Measurements from ENCODE around the gene GDF10.

Gene GDF10

DNA sequence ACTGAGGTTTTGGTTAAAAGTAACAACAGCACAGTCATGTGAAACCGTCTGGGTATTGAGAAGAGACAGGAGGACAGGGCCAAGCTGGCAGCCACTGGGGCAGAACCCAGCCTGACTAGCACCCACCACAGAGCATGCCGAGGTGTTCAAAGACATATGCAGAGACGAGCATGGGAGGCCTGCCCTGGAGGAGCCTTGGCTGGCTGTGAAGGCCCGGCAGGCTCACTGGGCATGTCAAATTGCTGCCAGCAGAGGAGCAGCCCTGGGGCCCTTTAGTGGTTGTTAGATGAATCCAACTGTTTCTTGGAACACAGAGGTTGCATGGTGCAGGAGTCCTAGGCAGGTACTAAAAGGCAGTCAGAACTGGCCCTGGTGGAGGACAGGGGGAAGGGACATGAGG, 17.3 kb downstream of the GDF10 start:
- DNase-seq, result no peak

DNA sequence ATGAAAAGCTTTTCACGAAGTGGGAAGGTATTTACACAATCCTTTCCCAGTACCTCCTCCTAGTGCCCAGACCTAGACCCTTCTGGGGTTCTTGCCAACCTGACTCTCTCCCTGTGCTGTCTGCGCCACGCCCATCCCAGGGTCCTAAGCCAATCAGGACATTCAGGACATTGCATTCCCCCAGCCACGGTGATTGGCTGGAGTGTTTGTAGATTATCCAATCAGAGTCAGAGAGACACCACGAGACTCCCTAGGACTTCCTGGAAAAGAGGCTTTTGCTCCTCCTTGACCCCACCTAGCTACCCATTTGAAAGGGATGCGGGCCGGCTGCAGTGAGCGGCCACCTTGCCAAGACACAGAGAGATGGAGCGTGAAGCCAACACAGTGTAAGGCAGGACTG, 18.7 kb downstream of the GDF10 start:
- no peak for DNase-seq

DNA sequence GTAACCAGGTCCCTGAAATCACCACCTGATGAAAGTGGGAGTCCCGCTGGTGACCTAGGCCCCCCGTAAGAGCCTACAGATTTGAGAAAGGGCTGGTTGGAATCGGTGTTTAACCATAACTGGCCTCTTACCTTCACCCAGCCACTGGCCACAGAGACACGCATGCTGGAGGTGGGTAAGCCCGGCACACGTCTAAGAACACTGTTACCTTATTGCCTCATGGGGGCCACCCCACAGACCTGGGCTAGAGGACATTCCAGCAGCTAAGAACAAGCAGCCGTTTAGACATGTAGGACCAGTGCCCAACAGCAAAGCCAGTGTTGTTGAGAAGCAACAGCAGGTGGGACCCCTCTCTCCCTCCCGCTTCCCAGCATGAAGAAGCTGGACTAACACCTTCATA, 19.8 kb downstream of the GDF10 start:
- DNase-seq, result no peak

DNA sequence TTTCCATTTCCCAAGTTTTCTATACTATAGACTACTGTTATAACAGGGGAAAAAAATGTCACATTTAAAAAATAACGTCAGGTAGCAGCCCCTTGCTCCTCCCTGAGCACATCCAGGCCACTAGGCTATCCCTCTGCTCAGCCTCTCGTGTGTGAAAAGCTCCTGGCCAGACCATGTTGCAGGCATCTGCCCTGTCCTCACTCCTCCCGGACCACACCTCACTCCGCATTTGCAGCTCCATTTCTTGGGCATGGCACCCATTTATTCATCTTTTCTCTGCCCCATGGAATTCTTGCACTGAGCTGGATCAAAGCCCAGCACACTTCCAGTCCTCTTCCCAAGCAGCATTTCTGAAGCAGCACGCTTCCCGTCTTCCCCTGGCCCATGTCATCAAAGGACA, 20.8 kb downstream of the GDF10 start:
- DNase-seq, result no peak

DNA sequence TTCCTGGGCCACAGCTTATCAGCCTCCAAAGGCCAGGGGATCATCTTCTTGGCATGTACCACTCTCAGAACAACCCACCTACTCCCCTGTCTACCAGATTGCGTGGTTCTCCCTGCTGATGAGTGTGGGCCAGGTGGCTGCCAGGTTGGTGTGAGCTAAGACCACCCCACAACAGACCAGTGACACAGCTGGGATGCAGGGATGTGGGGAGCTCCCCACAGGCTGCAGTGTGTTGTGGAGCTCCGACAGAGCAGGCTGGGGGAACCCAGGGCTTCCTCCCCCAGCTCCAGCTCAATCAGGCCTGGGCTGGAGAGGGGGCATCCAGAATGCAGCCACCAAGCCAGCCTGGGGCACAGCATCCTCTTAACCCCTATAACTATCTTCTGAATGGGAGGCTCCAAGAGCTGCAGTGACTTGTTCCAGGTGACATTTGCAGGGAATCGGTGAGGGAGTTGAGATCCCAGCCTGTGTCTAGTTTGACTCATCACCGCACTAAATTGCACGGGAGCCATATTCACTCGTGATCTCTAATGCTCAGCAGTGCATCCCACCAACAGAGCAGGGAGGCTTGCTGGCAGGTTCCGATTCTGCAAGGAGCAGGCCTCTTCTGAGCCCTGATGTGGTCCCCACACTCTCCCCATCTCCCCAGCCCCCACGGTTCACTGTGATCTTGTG, 21.7 kb downstream of the GDF10 start:
- DNase-seq, result no peak

DNA sequence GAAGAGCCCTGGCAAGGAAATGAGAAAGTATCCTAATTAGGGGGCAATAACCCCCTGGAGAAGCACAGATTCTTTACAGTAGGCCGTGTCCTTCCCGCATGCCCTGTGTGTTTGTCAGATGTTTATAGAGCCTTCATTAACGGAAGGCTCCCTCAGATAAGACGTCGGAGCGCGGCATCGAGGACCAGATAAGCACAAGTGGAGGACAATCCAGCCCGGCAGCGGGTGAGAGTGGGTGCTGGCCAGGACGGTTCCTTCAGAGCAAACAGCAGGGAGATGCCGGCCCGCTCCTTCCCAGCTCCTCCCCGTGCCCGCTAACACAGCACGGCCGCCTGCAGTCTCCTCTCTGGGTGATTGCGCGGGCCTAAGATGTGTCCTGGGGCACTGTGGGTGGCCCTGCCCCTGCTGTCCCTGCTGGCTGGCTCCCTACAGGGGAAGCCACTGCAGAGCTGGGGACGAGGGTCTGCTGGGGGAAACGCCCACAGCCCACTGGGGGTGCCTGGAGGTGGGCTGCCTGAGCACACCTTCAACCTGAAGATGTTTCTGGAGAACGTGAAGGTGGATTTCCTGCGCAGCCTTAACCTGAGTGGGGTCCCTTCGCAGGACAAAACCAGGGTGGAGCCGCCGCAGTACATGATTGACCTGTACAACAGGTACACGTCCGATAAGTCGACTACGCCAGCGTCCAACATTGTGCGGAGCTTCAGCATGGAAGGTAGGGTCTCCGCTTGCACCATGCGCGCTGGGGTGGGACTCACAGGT, 22.5 kb downstream of the GDF10 start, which contains the start of gene GDF2:
GDF2 (plus strand) TSS at position 155 of the 762 bp plus-strand sequence; CDS start at position 370, 215 bp downstream.
- DNase-seq, result no peak

DNA sequence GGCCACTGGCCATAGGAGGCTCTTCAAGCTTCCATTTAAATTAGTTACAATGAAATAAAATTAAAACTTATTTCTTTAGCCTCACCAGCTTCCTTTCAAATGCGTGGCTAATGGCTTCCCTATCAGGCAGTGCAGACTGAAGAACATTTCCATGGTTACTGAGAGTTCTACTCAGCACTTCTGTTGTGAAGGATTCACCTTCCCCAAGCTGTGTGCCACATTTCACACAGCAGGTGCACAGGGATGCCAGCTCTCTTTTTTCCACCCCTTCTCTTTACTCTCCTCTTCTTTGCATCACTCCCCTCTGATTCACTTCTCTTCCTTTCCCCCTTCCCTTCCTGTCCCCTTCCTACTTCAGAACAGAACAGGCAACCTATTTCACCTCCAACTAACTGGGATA, 23.1 kb downstream of the GDF10 start:
- no peak for DNase-seq

DNA sequence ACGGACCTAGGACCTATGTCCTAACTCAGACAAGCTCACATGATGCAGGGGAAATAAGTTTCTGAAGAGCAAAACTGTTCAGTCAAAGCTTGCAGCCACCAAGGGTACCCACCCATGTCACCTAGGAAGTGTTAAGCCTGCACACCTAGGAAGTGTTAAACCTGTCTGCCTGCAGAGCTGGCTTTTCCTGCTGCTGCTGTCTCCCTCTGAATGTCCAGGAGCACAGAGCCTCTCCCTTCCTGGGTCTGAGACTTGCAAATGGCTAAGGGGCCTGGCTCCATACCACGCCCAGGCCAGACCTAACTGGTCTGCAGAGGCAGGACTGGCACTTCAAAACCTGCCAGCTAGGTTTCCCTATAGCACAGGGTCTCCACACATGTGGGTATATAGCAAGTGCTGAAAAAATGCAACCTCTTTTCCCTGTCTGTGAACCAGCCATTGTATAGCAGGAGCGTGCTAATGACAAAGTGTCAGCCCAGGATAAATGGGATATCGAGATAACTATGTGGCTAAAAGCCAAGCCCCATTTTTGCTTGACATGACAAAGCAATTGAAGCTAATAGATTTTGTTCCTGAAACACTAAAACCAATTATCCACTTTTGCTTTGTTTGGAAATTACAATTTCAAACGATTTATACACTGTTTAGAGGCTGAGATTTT, 23.8 kb downstream of the GDF10 start:
- no peak for DNase-seq

DNA sequence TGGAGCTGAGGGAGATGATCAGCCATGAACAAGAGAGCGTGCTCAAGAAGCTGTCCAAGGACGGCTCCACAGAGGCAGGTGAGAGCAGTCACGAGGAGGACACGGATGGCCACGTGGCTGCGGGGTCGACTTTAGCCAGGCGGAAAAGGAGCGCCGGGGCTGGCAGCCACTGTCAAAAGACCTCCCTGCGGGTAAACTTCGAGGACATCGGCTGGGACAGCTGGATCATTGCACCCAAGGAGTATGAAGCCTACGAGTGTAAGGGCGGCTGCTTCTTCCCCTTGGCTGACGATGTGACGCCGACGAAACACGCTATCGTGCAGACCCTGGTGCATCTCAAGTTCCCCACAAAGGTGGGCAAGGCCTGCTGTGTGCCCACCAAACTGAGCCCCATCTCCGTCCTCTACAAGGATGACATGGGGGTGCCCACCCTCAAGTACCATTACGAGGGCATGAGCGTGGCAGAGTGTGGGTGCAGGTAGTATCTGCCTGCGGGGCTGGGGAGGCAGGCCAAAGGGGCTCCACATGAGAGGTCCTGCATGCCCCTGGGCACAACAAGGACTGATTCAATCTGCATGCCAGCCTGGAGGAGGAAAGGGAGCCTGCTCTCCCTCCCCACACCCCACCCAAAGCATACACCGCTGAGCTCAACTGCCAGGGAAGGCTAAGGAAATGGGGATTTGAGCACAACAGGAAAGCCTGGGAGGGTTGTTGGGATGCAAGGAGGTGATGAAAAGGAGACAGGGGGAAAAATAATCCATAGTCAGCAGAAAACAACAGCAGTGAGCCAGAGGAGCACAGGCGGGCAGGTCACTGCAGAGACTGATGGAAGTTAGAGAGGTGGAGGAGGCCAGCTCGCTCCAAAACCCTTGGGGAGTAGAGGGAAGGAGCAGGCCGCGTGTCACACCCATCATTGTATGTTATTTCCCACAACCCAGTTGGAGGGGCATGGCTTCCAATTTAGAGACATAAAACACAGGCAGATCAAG, 25.6 kb downstream of the GDF10 start:
- DNase-seq, result no peak

DNA sequence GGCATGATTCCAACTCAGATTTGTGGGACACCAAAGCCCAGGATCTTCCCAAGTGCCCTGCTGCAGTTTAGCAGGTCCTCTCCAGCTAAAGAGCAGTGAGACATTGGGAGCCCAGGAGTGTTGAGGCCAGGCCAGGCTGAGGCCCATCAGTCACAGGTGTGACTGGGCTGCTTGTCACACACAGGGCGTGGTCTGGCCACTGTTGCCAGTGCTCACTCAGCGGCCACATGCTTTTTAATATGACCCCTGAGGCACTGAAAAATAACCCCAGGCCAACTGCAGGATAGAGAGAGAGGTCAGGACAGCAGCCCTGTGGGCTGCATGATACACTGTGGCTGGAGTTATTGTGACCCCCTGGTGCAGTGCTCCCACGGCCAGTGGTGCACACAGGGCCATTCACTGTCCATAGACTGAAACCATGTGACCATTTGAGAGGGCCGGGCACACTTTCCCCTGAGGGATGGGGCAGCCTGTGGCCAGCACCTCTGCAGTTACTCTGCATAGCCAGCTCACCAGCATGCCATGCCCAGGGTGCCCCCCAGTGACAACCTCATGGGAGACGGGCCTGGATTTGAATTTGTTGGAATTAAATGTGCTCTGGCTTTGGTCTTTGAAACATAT, 26.4 kb downstream of the GDF10 start:
- no peak for DNase-seq

DNA sequence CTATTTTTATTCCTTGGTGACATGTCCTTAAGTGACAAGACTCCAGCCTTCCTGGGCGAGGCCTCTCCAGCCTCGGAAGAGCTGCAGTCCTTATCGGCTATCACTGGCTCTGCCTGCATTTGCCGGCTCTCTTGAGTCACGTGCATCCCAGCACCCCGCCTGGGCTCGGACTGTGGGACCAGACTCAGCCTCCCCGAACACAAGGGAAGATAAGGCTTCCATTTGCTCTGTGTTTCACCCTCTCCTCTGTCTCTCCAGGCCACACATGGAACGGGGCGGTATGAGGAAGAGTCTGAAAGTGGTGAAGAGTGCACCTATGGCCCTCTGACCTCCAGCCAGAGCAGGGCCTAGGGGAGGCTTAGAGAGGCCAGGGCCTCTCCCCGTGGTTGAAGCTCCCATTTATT, 26.9 kb downstream of the GDF10 start:
- DNase-seq, result no peak

DNA sequence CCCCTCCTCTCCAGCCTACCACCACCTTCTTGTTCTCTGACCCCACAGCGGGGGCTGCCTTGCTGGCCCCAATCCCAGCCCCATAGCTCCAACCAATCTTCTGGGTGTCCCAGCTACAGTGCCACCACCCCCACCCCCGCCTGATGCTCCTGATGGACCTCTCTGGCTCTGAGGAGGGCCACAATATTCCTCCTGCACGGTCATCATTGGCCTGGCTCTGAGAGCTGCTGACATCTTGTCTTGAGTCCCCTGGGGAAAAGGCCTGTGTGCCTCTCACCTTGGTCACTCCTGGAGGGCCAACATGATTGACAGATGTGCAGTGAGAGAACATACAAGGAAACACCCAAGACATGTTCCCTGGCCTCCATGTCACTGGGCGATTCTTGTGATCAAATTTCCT, 29.9 kb downstream of the GDF10 start:
- DNase-seq, result no peak

DNA sequence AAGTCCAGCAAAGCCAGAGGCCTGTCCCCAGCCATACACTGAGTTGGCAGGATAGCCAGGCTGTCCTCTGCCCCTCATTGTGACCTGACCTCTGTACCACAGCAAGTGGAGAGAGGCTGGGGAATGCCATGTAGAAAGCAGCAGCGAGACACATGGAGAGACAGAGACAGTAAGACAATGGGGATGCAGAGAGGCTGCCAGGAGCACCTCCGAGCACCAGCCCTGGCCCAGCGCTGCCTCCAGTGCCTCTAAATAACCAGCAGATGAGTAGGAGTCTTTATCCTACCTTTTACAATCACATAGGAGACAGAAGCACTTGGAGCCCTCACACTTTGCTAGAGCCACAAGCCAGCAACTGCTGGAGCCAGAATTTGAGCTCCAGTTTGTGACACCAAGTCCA, 30.4 kb downstream of the GDF10 start:
- no peak for DNase-seq

DNA sequence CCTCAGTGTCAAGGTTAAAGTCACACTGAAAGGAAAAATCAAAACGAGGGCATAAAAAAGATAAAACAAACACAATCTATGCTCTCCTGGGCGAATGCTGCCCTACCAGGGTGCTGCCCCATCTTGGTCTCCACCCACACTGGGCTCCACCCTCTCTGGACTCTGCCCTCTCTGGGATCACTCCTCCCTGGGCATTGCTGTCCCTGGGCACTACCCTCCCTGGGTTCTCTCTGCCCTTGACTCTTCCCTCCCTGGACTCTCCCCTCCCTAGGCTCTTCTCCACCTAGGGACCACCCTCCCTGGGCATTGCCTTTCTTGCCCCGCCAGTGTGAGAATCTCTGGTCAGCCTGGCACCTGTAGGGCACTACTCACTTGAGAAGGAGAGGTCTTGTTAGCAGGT, 30.8 kb downstream of the GDF10 start:
- no peak for DNase-seq

DNA sequence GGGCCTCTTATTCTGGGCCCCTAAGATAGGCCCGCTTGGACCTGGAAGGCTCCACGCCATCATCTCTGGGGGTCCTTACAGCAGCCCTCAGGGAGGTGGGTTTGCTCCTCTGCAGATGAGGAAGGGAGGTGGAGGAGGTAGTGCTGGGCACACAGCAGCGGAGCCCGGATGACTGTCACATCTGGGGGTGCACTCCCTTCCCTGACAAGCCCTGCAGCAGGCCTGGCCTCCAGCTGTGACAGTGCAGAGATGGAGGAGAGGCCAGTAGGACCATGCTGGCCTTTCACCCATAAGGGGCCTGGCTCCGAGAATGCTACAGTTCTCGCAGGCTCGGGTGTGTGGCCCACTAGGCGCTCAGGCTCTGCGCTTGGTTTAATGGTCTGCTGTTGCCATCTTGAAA, 31.5 kb downstream of the GDF10 start:
- no peak for DNase-seq

DNA sequence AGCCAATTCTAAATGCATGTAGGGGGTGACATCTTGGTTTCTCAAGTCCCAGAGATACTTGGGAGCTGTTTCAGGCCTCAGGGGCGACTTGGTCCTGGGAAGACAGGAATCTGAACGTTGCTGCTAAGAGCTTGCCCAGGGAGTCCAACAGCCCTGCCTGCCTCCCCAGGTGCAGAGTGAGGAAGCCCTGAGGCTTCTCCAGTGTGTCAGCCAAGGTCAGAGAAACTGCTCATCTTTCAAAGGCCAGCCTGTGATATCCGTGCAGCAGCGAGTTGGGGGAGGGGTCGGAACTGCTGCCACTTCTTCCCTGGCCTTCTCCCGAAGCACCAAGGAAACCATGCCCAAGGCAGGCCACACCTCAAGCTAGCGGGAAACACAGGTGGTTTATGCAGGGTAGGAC, 32.0 kb downstream of the GDF10 start:
- no peak for DNase-seq

DNA sequence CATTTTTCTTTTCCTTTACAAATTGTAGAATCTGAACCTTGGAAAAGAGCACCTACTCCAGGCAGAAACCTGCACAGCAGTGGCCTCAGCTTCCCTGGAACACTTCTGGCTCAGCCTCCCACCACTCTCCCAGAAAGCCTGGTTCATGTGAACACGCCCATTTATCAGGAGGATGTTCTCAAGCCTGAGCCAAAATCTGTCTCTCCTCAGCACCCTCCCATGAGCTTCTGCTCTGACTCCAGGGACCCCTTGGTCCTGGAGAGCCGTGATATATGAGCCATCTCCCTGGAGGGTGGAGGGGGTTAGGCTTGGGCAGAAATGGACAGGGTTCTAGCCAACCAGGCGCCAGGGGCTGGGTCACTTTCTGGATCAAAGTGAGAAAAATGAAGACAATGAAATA, 32.4 kb downstream of the GDF10 start:
- DNase-seq, result no peak

DNA sequence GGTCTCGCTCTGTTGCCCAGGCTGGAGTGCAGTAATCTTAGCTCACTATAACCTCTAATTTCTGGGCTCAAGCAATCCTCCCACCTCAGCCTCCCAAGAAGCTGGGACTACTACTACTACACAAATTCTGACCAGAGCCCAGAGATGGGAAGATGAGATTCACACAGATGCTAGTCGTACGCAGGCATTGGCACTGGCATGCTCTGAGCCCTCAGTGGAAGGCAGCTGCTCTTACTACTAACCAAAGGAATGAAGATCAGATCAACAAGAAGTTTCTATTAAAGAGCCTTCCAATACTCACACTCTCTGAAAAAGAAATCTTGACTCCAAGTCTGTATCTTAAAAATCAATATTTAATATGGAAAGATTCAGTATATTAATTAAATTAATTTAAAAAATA, 32.9 kb downstream of the GDF10 start:
- DNase-seq, result no peak

DNA sequence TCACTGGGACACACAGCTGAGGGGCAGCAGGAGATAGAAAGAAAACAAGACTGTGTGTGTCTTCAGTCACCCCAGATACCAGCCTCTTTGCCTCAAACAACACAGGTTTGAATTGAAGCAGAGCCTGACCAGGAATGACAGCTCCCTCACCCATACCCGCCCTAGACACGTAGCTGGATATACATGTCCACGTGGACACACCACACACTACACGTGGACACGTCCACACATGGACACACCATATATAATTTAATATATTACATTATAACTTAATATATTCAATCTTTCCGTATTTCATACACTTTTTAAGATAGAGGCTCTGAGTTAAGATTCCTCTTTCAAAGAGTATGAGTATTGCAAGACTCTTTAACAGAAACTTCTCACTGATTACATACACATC, 33.5 kb downstream of the GDF10 start:
- no peak for DNase-seq

DNA sequence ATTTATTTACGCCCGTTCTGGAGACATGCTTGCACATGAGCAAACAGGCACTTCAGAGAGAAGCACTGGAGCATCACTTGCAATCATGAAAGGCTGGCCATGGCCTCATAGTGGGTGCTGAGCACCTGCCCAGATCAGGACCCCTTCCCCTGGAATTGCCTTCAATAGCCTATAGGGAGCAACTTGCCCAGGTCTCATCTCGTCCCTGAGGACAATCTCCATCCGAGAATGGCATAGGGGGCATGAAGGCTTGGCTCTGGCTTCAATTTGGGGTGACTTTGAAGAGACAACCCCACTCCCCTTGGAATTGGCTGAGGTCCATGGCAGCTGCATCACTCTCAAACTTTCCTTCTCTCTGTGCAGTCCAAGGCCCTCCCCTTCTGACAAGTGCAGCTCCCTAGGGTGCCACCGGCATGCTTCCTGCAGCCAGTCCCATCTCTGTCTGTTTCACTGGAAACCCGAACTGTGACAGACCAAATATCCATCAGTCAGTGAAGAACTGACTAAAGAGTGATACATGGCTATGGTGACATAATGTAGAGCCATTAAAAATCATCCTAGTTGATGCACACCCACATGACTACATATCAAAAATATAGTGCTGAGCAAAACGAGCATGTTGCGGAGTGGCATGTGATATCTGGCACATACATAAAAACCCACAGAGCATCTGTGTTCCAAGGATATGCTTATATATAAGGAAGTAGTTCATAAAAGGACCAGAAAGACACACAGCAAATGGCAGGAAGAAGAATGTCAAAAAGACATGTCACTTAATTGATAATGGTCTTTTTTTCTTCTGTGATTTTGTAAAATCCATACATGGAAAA, 34.7 kb downstream of the GDF10 start:
- DNase-seq, result no peak

DNA sequence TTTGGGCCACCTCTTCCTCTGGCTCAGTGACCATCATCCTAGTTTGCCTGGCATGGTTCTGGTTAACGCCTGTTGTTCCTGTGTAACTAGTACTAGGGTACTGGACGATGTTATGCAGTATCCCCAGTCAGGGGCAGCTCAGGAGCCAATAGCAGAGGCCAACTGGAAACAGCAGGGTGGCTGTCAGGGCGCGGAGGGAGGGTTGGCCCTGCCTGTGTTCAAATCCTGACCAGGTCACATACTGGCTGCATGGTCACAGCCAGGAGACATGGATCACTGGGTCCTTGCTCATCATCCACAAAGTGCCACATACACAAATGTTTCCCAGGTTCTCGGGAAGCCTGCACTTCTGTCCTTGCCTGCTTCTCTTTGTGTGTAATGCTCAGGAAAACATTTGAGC, 35.9 kb downstream of the GDF10 start:
- no peak for DNase-seq
